Tibial artery (tissue), 4 donors: Measurements from ENCODE around the gene ESD.
"Not testable (repeated sequence)": the region's sequence is repeated elsewhere in the genome, so short reads cannot be mapped to it uniquely, and the experiment has no call there.

Experiments
- DNase-seq, 2 donors: peaks; one replicate each; pipeline ENCODE4 v3.0.0-alpha.2; 2019
- H3K27ac ChIP-seq, 2 donors: fragments of 200-600 bp; sonication (generic) in 1 of 2; 1 replicate in 1 of 2; 2 replicates in 1 of 2; pipeline ENCODE4 v1.5.1; 2018 to 2019; ENCODE audit warnings: mild to moderate bottlenecking in 1 of 2
- H3K27me3 ChIP-seq, 2 donors: fragments of 200-600 bp; sonication (generic) in 1 of 2; one replicate each; pipeline versions ENCODE4 v1.5.1 to v1.6.0; 2016 to 2019
- H3K36me3 ChIP-seq, 3 donors: fragments of 200-600 bp; sonication (generic) in 2 of 3; one replicate each; pipeline ENCODE4 v1.5.1; 2016 to 2019; ENCODE audit warnings: mild to moderate bottlenecking in 2 of 3
- H3K4me1 ChIP-seq, 4 donors: fragments of 200-600 bp; sonication (generic) in 2 of 4; 1 replicate in 3 of 4; 2 replicates in 1 of 4; pipeline ENCODE4 v1.5.1; 2016 to 2019
- H3K4me3 ChIP-seq, 2 donors: fragments of 200-600 bp; sonication (generic) in 1 of 2; 1 replicate in 1 of 2; 2 replicates in 1 of 2; pipeline ENCODE4 v1.5.1; 2018 to 2019; ENCODE audit warnings: mild to moderate bottlenecking in 2 of 2
- H3K9me3 ChIP-seq, 3 donors: fragments of 200-600 bp; sonication (generic) in 1 of 3; one replicate each; pipeline ENCODE4 v1.5.1; 2016 to 2019
- CTCF ChIP-seq, 2 experiments: fragments of 200-600 bp in 1 of 2; fragments of 450-650 bp in 1 of 2; IDR thresholded peaks; one replicate each; pipeline ENCODE4 v1.5.1; 2017 to 2019; ENCODE audit warnings: antibody characterized with exemption in 2 of 2, mild to moderate bottlenecking in 1 of 2, moderate library complexity in 1 of 2
- intact Hi-C: fragments of 100-400 bp; cut with DNase I; formaldehyde crosslinking; loops from one replicate; pipeline ENCODE4 v1.15.0; 2023; ENCODE audit warnings: low total_unique reads

Gene ESD

GRCh38 chr13:46759846-46760245 lies 37.1 kb downstream of the ESD start:
- Histone ChIP-seq H3K27ac (peak overlapping the region; percentile 67 to 68), H3K27me3 (no peaks in the 10 kb centered on the region), H3K9me3 (no peaks in the 10 kb centered on the region), H3K4me1 (peaks cover 0 to 51% (median 26%) of the 10 kb centered on the region in 4 donors), H3K36me3 (no peaks in the 10 kb centered on the region), H3K4me3 (no peak overlapping the region)
- no peak for DNase-seq
- TF ChIP-seq CTCF (IDR thresholded peaks at IDR 0.05) = no peak
- intact Hi-C loops = loop anchor here (5.0 to 10.0 kb wide), 2 partner anchors 135 to 1012 kb away; partner anchors contain the start of gene HTR2A

- peaks cover 0 to 44% (median 25%) of the 10 kb centered on the region in 4 donors for H3K4me1 ChIP-seq
- H3K4me3 ChIP-seq = no peak overlapping the region
- no peaks in the 10 kb centered on the region for H3K9me3 ChIP-seq
- intact Hi-C loops = no loop called here
- DNase-seq = no peak
- no peak for TF ChIP-seq CTCF (IDR thresholded peaks at IDR 0.05)
- peak overlapping the region; percentile 67 to 68 for H3K27ac ChIP-seq
- H3K36me3 ChIP-seq = no peaks in the 10 kb centered on the region
- H3K27me3 ChIP-seq = no peaks in the 10 kb centered on the region
These were observed 39.3 kb downstream of the ESD start for GRCh38 chr13:46757640-46758039.

GRCh38 chr13:46756977-46757376 lies 40.0 kb downstream of the ESD start:
- Histone ChIP-seq H3K9me3 (no peaks in the 10 kb centered on the region), H3K27ac (peak overlapping the region; percentile 67 to 68), H3K4me3 (no peak overlapping the region), H3K27me3 (no peaks in the 10 kb centered on the region), H3K36me3 (peaks cover 0 to 3% (median 3%) of the 10 kb centered on the region in 3 donors), H3K4me1 (peaks cover 0 to 44% (median 25%) of the 10 kb centered on the region in 4 donors)
- no peak for TF ChIP-seq CTCF (IDR thresholded peaks at IDR 0.05)
- no peak for DNase-seq
- intact Hi-C loops = no loop called here

GRCh38 chr13:46755508-46755907 lies 41.5 kb downstream of the ESD start:
- intact Hi-C loops, DNase-seq, H3K27me3 ChIP-seq, H3K4me3 ChIP-seq, H3K9me3 ChIP-seq, H3K27ac ChIP-seq: not testable (repeated sequence)
- Histone ChIP-seq H3K36me3 (peaks cover 9 to 18% (median 10%) of the 10 kb centered on the region in 3 donors), H3K4me1 (peaks cover 0 to 39% (median 22%) of the 10 kb centered on the region in 4 donors)

- no peak for DNase-seq
- TF ChIP-seq CTCF (IDR thresholded peaks at IDR 0.05) = no peak
These were observed 42.1 kb downstream of the ESD start for GRCh38 chr13:46754812-46755211.

GRCh38 chr13:46753917-46754316 lies 43.0 kb downstream of the ESD start:
- intact Hi-C loops = no loop called here
- peaks cover 9 to 26% (median 20%) of the 10 kb centered on the region in 3 donors for H3K36me3 ChIP-seq
- no peaks in the 10 kb centered on the region for H3K9me3 ChIP-seq
- no peak for TF ChIP-seq CTCF (IDR thresholded peaks at IDR 0.05)
- H3K27me3 ChIP-seq = no peaks in the 10 kb centered on the region
- H3K4me1 ChIP-seq = peaks cover 0 to 23% (median 14%) of the 10 kb centered on the region in 4 donors
- H3K27ac ChIP-seq = no peak overlapping the region
- H3K4me3 ChIP-seq = no peak overlapping the region
- DNase-seq = no peak

More at GRCh38 chr13:46754812-46755211, 42.1 kb downstream of the ESD start:
- Histone ChIP-seq H3K4me3 (no peak overlapping the region), H3K4me1 (peaks cover 0 to 32% (median 19%) of the 10 kb centered on the region in 4 donors), H3K27ac (no peak overlapping the region), H3K9me3 (no peaks in the 10 kb centered on the region), H3K36me3 (peaks cover 9 to 22% (median 17%) of the 10 kb centered on the region in 3 donors), H3K27me3 (no peaks in the 10 kb centered on the region)
- intact Hi-C loops = no loop called here
